GM18870 (cell line): ENCODE measurements around the gene PAOX.
"Not testable (repeated sequence)": the region's sequence is repeated elsewhere in the genome, so short reads cannot be mapped to it uniquely, and the experiment has no call there.

Experiments
- ATAC-seq: cut with Tn5 transposase; IDR thresholded peaks from one replicate; pipeline ENCODE4 v1.9.1; 2021; ENCODE audit warnings: moderate library complexity; ENCODE audit not compliant: unreplicated experiment

Gene PAOX

GRCh38 chr10:133383551-133383950, 4.5 kb downstream of the PAOX start:
- no peak for ATAC-seq

DNA sequence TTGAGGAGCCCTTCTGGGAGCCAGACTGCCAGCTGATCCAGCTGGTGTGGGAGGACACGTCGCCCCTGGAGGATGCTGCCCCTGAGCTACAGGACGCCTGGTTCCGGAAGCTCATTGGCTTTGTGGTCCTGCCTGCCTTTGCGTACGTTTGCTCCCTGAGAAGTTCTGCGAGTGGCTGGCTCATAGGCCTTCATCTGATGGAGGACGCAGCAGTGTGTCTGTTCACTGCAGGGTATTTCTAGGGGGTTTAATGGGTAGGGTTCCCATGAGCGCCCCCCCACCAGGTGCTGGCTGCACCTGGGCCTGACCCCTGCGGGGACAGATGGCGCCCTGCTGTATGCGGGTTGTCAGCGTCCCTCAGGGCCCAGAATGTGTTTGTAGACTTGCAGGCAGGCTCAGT, 5.0 kb downstream of the PAOX start:
- ATAC-seq, result no peak

DNA sequence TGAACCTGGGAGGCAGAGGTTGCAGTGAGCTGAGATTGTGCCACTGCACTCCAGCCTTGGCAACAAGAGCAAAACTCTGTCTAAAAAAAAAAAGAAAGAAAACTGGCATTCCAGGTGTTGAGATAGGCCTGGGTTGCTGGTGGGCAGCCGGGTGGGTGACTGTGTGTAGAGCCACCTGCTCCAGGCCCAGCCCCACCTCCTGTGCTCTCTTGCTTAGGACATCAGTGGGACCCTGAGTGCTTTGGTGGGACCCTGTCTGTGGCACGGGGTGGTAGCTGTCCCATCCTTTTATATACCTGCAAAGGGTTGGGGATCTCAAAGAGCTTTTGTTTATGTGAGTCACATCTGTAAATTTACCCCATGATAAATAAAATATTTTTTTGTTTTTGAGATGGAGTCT, 6.2 kb downstream of the PAOX start:
- no peak for ATAC-seq

DNA sequence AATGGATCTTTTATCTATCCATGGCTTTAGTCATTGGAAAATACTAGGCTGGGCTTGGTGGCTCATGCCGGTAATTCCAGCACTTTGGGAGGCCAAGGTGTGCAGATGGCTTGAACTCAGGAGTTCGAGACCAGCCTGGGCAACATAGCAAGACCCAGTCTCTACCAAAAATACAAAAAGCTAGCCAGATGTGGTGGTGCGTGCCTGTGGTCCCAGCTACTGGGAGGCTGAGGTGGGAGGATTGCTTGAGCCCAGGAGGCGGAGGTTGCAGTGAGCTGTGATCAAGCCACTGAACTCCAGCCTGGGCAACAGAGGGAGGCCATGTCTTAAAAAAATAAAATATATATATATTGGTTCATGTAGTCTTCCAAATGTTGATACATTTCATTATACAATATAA, 7.9 kb downstream of the PAOX start:
- not testable (repeated sequence) for ATAC-seq

DNA sequence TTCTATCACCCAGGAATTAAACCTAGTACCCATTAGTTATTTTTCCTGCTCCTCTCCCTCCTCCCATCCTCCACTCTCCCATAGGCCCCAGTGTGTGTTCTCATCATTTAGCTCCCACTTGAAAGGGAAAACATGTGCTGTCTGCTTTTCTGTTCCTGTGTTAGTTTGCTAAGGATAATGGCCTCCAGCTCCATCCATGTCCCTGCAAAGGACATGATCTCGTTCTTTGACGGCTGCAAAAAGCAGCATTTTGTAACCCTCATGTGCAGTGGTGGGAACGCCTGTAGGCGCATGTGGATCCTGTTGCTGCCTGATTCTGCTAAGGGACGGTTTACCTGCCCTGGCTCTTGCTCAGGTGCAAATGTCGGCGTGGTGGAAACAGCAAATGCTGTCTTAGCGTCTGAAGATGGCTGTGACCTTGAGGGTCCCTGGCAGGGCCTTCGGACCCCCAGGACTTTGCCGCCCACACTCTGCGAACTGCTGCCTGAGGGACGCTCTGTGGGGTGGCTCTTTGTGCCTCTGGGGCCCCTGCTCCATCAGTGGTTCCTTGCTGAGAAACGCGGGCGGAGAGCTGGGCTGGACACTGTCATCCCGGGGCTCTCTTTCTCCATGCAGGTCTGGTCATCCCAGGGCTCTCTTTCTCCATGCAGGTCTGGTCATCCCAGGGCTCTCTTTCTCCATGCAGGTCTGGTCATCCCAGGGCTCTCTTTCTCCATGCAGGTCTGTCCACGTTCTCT, 9.3 kb downstream of the PAOX start:
- ATAC-seq, result no peak

- ATAC-seq, result peak; percentile 92
Measured at GRCh38 chr10:133388973-133389818, 10.1 kb downstream of the PAOX start.

- no peak for ATAC-seq
Measured at GRCh38 chr10:133390597-133391248, 11.7 kb downstream of the PAOX start.

DNA sequence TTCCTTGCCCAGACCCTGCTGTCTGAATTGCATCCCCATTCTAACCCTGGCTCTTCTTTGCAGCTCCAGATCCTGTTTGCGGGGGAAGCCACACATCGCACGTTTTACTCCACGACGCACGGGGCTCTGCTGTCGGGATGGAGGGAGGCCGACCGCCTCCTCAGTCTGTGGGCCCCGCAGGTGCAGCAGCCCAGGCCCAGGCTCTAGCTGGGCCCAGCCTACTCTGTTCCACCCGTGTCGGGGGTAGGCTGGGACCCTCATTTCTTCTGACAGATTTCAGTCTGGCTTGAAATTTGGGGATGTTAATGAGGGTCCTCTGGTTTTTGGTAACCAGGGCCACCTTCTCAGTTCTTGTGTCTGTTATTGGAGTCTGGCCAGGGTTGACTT, 12.2 kb downstream of the PAOX start:
- no peak for ATAC-seq

DNA sequence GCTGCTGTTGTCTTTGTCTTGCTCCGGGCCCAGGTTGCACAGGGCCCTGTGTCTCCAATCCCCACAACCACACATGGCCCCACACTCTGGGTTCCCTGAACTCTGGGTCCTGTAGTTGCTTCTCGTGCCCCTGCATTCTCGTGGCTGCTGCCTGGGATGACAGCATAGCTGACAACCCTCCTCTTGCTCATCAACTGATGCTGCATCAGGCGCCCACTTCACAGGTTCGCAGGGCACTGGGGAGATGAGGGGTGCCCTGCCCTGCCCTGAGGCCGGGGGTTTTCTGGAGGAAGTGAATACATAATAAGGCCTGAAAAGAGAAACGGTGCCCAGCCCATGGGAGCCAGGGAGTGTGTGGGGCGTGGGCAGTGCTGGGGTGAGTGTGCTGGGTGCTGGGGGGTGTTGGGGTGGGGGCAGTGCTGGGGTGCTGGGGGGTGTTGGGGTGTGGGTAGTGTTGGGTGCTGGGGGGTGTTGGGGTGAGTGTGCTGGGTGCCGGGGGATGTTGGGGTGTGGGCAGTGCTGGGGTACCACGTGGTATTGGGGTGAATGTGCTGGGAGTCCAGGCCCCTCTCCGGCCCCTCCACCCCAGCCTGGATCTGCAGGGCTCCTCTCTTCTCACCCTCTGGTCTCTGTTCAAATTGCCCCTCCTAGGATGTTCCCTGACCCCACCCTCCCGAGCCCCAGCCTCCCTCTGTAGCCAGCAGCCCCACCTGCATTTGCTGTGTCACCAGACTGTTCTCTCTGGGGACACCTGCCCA, 12.9 kb downstream of the PAOX start:
- ATAC-seq, result no peak

- no peak for ATAC-seq
Measured at GRCh38 chr10:133393401-133394063, 14.5 kb downstream of the PAOX start.

GRCh38 chr10:133394064-133394663, 15.1 kb downstream of the PAOX start, which contains the start of gene MTG1:
Gene MTG1, plus strand, starts transcription at chr10:133394157. Its CDS starts 64 bp downstream, at chr10:133394221.
- ATAC-seq, result peak; percentile 40

DNA sequence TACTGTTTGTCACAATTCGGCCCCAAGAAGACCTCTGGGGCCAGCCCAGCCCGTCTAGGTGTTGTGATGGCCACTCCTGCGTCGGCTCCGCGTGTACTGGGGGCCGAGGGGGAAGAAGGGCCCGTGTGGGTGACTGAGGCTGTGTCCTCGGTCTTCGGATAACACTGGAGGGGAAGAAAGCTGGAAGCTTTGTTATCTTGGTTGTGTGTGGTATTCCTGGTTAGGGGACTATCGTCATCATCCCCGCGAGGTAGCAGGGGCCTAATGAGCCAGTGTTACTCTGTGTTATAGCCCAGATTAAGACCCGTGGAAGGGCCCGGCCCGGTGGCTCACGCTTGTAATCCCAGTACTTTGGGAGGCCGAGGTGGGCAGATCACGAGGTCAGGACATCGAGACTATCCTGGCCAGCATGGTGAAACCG, 15.7 kb downstream of the PAOX start:
- ATAC-seq, result no peak

DNA sequence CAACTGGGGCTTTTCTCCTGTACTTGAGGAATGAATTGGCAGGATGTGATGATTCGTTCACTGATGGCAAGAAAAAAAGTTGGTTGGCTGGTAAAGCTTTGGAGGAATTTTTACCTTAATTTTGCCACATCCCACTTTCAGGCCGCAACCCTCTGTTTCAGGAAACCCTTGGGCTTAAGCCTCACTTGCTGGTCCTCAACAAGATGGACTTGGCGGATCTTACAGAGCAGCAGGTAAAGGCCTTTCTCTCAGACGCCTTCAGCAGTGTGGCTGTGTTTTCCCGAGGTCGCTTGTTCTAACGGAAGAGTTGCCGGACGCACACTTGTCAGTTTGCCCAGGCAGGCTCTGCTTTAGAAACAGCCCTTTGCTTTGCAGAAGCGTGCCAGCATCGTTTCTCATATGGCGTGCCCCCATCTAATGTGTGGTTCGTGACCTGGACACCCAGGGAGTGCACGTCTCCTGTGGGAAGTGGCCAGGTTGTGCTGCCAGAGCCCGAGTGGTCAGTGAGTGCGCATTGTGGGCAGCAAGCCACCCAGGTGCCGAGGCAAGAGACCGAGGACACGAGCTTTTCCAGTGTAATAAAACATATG, 17.1 kb downstream of the PAOX start:
- no peak for ATAC-seq

GRCh38 chr10:133397938-133398337, 18.9 kb downstream of the PAOX start:
- no peak for ATAC-seq

- no peak for ATAC-seq
Measured at GRCh38 chr10:133399123-133399601, 20.1 kb downstream of the PAOX start.

- peak; percentile 75 for ATAC-seq
Measured at GRCh38 chr10:133400624-133401424, 21.8 kb downstream of the PAOX start.

GRCh38 chr10:133401500-133401899, 22.4 kb downstream of the PAOX start:
- peak; percentile 3 for ATAC-seq

GRCh38 chr10:133401981-133402725, 23.1 kb downstream of the PAOX start:
- no peak for ATAC-seq
